HG02938 (cell line): ENCODE measurements around the gene XPO5.

Experiments used
- ATAC-seq: cut with Tn5 transposase; IDR thresholded peaks from one replicate; pipeline ENCODE4 v1.9.1; 2021; ENCODE audit warnings: mild to moderate bottlenecking, moderate library complexity; ENCODE audit not compliant: unreplicated experiment

XPO5 gene

DNA sequence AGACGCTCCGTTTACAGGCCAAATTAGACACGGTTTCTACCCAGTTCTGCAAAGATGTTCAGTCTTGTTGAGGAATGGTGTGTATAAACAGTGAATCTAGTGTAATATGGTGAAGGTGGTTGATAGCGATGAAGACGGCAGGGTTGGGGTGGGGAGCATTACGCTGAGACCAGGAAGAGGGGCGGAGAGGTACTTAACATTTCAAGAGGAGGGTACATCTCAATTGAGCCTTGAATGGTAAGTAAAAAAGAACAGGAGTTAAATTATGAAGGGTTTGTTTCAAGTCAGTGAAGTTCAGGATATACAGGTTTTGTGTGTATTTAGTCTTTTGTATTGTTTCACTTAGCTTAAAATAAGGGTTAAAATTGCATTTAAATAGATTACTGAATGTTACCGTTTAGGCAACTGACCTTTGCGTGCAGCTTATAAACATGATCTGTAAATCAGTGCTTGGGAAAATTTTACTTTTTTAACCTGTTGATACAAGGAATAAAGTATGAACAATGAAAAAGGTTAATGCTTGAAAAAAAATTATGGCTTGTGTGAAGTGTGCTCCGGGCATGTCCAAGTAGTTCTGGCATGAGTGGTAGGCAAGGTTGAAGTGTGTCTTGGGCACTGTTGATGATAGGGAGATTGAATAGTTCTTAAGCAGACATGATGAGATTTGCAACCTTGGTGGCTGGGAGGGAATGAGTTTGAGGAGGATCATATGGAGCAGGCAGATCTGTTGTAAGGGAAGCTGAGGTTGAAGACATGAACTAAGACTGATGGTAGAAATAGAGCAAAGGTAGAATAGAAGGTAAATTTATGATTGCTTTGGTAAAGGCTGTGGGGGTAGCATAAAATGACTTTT is 58.1 kb downstream of the XPO5 start:
- ATAC-seq = no peak

DNA sequence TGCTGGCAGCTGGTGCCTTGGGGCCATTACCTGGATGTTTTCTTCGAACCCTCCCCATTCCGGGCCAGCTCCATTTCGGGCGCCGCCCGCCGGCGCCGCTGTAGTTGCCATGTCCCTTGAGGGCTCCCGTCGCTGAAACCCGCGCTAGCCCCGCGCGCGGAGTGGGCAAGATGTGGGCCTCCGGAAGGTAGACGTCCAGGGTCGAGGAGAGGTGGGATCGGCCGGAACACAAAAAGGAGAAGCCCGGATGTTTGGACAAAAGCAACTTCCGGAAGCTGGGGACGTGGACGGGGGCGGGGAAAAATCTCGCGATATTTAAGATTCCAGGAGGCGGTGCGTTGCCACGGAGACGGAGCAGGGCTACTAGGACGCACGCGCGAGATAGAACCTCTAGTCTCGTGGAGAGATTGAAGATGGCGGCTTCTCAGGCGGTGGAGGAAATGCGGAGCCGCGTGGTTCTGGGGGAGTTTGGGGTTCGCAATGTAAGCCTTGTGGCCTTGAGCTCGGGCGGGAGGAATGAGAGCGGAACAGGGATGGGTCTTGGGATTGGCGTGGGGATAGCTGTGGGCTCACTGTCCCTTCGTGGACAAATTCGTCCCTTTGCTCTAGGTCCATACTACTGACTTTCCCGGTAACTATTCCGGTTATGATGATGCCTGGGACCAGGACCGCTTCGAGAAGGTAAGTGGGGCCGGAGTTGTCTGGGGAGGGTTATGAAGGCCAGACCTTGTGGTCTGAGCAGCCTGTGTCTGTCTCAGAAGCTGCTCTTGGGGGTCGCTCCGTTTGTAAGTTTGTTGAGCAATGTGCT is 58.9 kb downstream of the XPO5 start, which contains the start of the genes POLR1C and YIPF3:
Gene POLR1C (plus strand): TSS at position 393 of the 808 bp plus-strand sequence. CDS start 21 bp downstream, at position 414.
Gene YIPF3 (minus strand): TSS at position 230 of the 808 bp plus-strand sequence. CDS start 119 bp downstream, at position 111.
- peak; percentile 93 for ATAC-seq

DNA sequence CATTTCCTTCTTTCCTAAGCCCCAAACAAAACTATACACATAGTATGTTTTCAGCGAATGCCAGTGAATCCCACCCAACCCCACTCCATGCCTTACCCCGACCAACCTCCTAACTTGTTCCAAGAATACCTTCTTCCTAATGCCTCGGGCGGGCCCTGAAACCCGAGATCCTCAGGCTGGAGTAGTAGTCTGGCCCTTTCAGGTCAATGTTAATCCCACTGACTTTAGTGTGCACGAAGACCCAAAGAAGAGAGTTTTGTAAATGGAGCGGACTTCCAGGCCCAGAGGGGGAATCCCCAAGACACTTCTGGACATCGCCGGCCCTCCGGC is 59.5 kb downstream of the XPO5 start:
- no peak for ATAC-seq

DNA sequence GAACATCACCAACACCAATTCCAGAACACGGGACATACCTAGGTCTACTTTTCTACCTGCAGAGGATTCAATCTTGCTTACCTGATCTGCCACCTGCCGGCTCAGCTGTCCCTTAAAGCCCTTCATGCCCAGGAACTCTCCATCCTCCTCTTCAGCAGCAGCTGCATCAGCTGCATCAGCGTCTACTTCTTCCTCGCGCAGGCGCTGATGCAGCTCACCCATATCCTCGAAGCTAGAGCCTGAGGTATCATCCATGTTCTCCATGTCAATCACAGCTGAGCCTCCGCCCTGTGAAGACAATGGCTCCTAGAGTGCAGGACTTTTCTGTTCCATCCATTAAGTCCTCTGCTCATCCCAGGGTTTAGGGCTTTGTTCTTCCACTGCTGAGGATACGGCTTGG is 60.0 kb downstream of the XPO5 start:
- ATAC-seq = no peak

DNA sequence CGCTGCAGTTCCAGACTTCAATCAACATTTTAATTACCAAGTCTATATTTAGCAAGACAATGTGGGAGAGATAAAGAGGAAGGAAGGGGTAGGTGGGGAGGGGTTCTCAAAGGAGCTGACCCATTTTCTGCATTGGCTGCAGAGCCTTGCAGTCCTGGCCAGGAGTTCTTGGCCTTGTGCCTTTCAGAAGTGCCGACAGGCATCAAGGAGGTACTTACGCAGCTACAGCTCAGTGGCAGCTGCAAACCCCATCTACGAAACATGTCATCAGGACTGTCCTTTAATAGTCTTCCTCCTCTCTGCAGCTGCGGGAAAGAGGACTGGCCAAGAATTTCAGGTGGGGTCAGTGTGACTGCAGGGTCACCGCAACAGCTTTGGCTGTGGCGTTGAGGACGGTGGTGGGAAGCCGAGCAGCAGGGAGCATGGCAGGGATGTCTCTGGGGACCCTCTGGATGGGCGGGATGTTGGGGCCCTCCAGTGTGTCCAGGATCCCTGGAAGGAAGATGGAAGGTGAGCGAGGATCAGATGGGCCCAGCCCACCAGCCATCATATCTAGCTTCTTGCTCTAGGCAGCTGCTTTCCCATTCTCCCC is 63.9 kb downstream of the XPO5 start:
- no peak for ATAC-seq

DNA sequence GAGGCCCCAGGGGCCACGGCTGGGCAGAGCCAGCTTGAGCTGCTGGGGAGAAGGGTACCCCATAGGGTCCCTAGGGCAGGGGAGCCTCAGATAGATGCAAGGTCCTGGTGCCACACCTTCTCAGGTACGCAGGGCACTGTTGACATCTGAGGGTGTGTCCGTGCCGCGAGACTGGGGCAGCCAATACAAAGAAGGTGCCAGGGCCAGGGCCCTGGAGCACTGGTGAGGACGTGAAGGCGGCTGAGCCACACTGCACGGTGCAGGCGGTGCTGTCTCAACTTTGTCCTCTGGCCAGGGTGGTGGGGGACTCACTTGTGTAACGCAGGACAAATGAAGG is 65.0 kb downstream of the XPO5 start:
- ATAC-seq = no peak

DNA sequence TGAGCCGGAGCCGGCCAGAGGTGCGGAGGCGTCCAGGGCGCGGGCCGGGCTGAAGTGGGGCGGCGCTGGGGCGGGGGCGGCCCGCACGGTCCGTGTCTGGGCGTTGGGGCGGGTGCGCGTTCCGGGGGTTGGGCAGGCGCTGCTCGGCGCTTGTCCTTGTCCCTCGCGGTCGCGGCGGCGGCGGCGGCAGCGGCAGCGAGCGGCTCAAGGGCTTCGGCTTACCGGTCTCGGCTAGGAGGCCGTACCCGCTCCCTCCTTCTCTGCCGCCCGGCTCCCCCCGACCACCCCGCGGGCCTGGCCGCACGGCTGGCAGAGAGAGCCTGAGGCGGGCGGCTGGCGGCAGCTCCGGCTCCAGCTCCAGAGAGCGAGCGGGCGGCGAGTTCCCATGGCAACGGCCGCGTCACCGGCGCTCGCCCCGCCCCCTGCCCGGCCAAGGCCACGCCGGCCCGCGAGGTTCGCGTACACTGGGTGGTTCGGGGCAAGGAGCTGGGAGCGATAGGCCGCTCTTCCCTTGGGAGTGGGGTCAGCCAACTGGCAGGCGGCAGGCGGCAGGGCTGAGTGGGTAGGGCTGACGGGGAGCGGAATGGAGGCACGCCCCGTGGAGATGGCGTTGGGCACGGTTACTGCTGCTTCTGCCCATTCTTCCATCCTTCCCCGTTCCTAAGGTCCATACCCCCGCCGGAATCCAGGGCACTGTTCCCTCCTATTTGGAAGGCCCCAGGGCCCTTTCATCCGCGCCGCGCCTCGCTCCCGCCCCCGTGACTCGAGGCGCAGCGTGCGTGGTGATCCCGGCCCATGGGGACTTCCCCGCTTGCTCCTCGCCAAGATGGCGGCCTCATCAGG is 65.6 kb downstream of the XPO5 start, which contains the start of gene LRRC73:
Gene LRRC73 (minus strand): TSS at position 363 of the 843 bp plus-strand sequence. CDS start 561 bp downstream, outside the sequence.
- peak; percentile 54 for ATAC-seq

DNA sequence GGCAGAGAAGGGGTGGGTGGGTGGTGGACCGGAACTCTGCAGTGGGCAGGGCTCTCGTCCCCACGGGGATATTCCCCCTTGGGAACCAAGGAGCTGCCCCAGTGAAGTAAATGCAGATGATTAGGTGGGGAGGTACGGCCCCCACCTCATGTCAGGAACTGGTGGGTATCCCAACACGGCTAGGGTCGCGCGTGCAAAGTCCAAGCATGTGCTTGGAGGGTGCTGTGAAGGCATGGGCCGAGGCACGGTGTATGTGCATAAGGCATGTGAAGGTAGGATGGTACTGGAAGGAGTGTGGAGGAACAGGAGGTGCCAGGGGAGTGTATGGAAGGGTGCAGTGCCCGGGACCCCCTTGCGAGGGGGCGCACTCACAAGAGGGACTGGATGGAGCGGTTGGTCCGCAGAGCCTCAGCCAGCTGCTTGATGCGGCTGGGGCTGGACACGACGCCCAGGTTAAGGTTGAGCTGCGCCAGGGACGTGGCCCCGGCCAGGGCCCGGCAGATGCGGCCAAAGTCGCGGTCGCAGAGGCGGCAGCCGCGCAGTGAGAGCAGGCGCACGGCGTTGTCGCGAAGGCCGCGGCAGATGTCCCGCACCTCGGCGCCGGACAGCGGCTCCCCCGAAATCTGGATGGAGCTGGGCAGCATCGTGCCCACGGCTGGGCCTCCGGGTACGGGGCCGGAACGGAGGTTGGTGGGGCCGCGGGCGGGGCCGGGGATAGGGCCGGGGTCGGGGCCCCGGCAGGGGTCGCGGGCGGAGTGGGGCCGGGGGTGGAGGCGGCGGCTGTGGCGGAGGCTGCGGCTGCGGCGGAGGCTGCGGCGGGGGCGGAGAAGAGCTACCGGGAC is 66.5 kb downstream of the XPO5 start:
- no peak for ATAC-seq

DNA sequence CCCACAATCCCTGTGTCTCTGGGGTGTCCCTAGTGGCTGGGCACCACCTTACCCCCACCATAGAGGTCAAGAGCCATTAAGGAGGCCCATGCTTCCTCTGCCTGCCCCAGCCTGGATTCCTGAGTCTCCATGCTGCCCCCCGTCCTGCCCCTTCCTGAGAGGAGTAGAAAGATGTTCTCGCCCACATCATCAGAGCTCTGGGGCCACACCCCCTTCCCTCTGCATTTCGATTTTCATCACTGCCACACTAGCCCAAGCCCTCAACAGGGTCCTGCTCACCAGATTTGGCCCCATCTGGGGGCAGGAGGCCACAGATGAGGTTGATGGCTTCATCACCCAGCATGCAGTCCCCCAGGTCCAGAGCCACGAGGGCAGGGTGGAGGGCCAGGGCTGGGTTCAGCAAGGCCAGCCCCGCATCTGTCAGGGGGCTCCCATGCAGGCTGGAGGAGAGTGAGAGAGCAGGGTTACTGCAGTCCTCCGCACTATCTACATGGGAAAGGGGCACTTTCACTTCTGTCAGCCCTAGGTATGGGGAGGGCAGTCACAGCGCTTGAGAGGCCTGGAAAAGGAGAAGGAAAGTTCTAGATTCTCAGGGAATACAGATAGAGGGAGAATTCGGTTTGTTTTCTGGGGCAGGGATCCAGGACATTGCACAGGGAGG is 67.2 kb downstream of the XPO5 start:
- no peak for ATAC-seq

DNA sequence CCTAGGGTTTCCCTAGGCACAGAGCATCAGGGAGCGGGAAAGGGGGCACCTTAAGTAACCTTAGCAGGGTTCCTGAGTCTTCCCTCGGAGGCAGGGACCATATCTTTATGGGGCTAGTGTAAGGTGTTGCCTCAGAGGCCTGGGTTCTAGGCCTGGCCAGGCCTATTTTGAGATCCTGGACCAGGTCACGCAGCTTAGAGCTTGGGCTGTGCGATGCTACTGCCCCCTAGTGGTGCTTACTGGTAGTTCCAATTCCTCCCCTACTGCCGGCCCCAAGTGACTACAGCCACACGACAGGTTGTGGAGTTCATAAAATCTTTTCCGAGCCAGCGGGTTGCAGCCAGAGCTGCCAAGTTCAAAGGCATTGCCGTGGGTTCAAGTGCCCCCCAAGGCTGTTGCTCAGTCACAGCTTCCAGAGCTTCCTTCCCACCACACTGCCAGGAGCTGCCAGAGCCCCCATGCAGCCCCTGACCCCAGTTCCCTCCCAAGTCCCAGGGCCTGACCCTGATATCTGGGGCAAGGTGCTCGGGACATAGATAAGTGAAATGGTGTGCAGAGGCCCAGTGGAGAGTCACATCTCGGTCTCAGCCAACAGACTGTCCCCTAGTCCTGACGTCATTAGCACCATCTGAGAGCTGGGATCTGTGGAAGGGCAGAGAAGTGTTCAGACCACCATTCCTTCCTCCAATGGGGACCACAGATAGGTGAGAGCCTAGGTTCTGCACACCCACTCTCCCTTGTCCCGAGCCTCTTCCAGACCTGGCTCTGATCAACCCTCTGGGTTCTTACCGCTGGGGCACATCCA is 69.0 kb downstream of the XPO5 start:
- no peak for ATAC-seq

DNA sequence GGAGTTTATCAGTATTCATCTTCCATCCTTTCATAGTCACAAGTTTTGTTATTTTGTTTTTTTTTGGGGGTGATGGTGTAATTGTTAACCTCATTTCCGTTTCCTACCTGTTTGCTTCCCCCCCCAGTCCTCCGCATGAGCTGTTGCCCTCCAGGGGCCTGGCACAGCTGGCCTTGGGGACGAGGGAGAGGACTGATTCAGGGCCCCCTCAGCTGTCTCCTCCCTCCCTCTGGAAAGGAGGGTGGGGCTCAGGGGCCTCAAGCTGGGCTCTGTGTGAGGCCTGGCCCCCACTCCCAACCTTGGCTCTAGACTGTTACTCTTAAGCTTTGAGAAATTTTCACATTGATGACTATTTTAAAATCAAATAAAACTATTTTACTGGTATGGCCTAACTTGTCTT is 69.7 kb downstream of the XPO5 start:
- ATAC-seq = no peak

DNA sequence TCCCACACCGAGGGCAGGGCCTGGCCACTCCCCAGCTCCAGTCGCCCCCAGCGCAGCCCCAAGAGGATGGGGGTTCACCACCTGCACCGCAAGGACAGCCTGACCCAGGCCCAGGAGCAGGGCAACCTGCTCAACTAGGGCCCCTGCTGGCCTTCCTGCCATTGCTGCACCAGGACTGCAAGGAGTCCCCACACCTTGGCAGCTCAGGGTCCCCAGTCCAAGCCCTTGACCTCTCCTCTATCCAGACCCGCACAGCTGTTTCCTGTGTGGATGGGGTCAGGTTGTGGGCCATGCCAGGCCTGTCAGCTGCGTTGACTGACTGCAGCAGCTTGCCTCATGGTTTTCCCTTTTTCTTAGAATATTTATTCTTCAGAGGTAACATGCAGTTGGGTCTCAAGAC is 70.1 kb downstream of the XPO5 start:
- no peak for ATAC-seq

DNA sequence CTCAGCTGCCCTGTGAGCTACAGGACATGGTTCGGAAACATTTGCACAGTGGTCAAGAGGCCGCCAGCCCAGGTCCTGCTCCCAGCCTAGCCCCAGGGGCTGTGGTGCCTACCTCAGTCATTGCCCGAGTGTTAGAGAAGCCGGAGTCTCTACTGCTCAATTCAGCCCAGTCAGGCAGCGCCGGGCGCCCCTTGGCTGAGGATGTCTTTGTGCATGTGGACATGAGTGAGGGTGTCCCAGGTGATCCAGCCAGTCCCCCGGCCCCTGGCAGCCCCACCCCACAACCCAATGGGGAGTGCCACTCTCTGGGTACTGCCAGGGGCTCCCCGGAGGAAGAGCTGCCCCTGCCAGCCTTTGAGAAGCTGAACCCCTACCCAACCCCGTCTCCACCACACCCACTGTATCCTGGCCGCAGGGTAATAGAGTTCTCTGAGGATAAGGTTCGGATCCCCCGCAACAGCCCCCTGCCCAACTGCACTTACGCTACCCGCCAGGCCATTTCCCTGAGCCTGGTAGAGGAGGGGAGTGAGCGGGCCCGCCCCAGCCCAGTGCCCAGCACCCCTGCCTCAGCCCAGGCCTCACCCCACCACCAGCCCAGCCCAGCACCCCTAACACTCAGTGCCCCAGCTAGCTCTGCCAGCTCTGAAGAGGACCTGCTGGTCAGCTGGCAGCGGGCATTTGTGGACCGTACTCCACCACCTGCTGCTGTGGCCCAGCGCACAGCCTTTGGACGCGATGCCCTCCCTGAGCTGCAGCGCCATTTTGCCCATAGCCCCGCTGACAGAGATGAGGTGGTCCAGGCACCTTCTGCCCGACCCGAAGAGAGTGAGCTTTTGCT is 70.9 kb downstream of the XPO5 start:
- no peak for ATAC-seq

DNA sequence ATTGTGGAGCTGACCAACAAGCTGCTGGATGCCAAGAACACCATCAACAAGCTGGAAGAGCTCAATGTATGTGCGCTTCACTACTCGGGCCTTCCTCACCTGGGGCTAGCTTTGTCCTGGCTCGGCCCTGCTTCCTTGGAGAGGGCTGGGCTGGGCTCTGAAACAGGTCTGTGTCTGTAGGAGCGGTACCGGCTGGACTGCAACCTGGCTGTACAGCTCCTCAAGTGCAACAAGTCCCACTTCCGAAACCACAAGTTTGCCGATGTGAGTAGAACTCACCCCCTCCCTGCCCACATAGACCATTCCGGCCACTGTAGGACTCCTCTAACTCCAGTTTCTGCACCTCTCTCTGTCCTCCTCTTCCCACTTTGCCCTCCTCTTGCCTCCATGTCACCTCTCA is 72.4 kb downstream of the XPO5 start:
- no peak for ATAC-seq

DNA sequence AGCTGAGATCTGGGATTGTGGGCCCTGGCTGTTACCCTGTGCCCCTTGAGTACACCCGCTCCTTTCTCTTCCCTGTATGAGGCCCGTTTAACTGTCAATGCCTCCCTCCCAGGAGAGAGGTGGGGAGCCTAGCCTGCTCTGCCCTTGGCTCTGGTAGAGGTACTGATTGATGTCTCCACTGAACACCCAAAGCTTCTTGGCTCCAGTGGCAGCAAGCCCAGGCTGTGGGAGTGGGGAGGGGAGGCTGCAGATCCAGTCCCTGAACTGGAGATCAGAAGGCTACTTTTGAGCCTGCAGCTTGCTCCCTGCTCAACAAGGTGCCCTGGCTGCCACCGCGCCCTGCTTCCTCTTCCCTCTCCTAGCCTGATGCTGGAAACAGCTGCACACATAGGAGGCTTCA is 73.2 kb downstream of the XPO5 start:
- ATAC-seq = no peak

DNA sequence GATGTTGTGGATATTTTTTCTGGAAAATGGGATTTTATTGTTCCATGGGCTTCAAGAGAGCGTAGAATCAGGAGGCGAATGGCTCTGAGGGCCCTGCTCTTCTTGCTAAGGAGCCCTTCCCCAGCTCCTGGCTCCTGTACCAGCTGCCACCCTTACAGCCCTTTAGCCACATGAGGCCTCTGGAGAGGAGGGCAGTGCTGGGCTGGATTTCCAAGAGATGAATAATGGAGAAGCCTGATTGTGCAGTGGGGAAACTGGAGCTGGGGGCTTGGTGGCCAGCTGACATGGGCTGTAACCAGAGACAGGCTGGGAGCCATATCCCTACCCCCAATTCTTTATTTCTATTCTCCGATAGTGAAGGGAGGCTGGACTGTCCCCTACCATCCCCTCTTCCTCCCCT is 74.9 kb downstream of the XPO5 start:
- ATAC-seq = no peak

DNA sequence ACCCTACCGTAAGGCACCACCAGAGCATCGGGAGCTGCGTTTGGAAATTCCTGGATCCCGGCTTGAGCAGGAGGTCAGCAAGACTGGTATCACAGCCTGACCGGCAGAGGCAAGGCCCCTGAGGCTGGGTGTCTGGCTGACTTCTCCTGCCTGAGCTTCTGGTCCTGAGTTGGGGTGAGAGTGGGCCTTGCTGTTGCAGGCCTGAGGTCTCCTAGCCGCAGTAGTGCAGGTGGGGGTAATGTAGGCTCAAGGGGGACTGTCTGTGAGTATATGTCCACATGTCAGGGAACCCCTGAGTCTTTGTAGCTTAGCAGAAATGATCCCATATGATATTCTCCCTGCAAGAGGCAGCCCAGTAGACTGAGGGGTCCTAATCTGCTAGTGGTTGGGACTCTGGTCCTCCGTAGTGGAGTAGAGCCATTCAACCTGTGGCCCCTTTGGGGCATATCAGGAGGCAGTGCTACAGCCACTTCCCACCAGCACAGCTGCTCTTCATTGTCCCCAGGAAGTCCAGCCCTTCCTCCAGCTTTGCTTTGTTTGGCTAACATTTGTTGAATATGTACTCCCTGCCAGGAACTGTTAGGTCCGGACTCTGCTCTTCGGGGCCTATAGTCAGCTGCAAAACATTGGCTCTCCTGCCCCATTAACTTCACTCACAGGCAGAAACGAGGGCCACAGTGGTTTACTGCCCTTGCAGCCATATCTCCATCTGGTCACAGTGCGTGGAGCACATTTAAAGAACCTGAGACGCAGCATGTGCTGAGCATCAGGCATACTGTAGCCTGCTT is 76.6 kb downstream of the XPO5 start:
- ATAC-seq = no peak
